HCT116 (cell line): ENCODE data around the gene CST2. TPM values are rescaled to one million over a fixed set of nuclear protein-coding genes. Genes with fewer than 3 reads are reported as not detected.

Source experiments
- ATAC-seq: fragments of 200-7000 bp; cut with Tn5 transposase; 2 replicates; pipeline ENCODE4 v1.9.1; 2020; ENCODE audit warnings: mild to moderate bottlenecking, moderate library complexity
- BruUV-seq: library from RNA; stranded (reverse); fragments of 400-500 nt; replicated peaks from 2 replicates; lab custom pipeline; 2021; lab: Mats Ljungman, UMichigan
- CTCF ChIA-PET: fragments of 300-600 bp; sonication (Branson Sonifier 250); formaldehyde crosslinking; loops from one replicate; lab custom pipeline; 2021; ENCODE audit warnings: antibody characterized with exemption; lab: Charles Lee
- POLR2A ChIA-PET: fragments of 300-600, 350-600 bp; sonication (Branson Sonifier 250); formaldehyde crosslinking; loops from one replicate; lab custom pipeline; 2021; ENCODE audit warnings: antibody characterized with exemption; lab: Charles Lee
- RAD21 ChIA-PET, 2 experiments: fragments of 300-600 bp; sonication (Branson Sonifier 250); formaldehyde crosslinking; loops; one replicate each; lab custom pipeline; 2023; ENCODE audit warnings: low total read pairs in 2 of 2; ENCODE audit not compliant: uncharacterized antibody in 2 of 2, unreplicated experiment in 2 of 2, low non-redundant PET in 1 of 2; lab: Charles Lee
- DNase-seq: peaks from one replicate; pipeline ENCODE4 v3.0.0-alpha.2; 2010; ENCODE audit warnings: low read depth, low spot score
- H2AFZ ChIP-seq: fragments of 200-600 bp; shearing (Covaris generic), sonication (generic); 2 replicates; pipeline ENCODE4 v1.6.1; 2017; ENCODE audit warnings: low read depth, mixed run types, mixed read lengths, antibody characterized with exemption, low read length; ENCODE audit not compliant: poor library complexity, severe bottlenecking
- H3K27ac ChIP-seq: 2 replicates; pipeline ENCODE4 v1.5.1; 2012; ENCODE audit warnings: low read depth, low read length
- H3K27me3 ChIP-seq: fragments of 200-600 bp; sonication (generic); 2 replicates; pipeline ENCODE4 v1.6.1; 2016; ENCODE audit warnings: mixed run types, low read length, mixed read lengths; ENCODE audit not compliant: insufficient read depth
- H3K36me3 ChIP-seq, 2 experiments: fragments of 200-500 bp in 1 of 2; fragments of 200-600 bp in 1 of 2; sonication (Bioruptor generic) in 1 of 2; sonication (generic) in 1 of 2; 2 replicates each; pipeline versions ENCODE4 v1.5.1 to v1.6.1; 2014 to 2016; ENCODE audit warnings: low read length in 2 of 2, inconsistent platforms in 1 of 2, mixed read lengths in 1 of 2, mixed run types in 1 of 2; ENCODE audit not compliant: insufficient read depth in 2 of 2, control insufficient read depth in 1 of 2
- H3K4me1 ChIP-seq, 2 experiments: fragments of 200-600 bp in 1 of 2; sonication (generic) in 1 of 2; 2 replicates each; pipeline versions ENCODE4 v1.5.1 to v1.6.1; 2012 to 2017; ENCODE audit warnings: low read length in 2 of 2, inconsistent platforms in 1 of 2, mild to moderate bottlenecking in 1 of 2, mixed read lengths in 1 of 2, mixed run types in 1 of 2, moderate library complexity in 1 of 2; ENCODE audit not compliant: insufficient read depth in 2 of 2, control insufficient read depth in 1 of 2
- H3K4me2 ChIP-seq: fragments of 200-600 bp; sonication (generic); 2 replicates; pipeline ENCODE4 v1.6.1; 2017; ENCODE audit warnings: mixed run types, low read length, mixed read lengths
- H3K4me3 ChIP-seq, 2 experiments: fragments of 200-600 bp in 1 of 2; sonication (generic) in 1 of 2; replicated peaks in 1 of 2; 2 replicates each; pipeline ENCODE4 v1.5.1; 2011 to 2016; ENCODE audit warnings: low read length in 2 of 2, control low read depth in 1 of 2, low read depth in 1 of 2, mild to moderate bottlenecking in 1 of 2, mixed read lengths in 1 of 2, mixed run types in 1 of 2
- H3K79me2 ChIP-seq: fragments of 200-600 bp; sonication (generic); 2 replicates; pipeline ENCODE4 v1.6.1; 2017; ENCODE audit warnings: mild to moderate bottlenecking, mixed run types, low read length, moderate library complexity, mixed read lengths; ENCODE audit not compliant: insufficient read depth
- H3K9ac ChIP-seq: fragments of 200-600 bp; sonication (generic); 2 replicates; pipeline ENCODE4 v1.6.1; 2016; ENCODE audit warnings: low read length, mixed read lengths
- H3K9me2 ChIP-seq: fragments of 200-600 bp; sonication (generic), shearing (Covaris generic); 2 replicates; pipeline ENCODE4 v1.6.1; 2017; ENCODE audit warnings: mixed run types, mild to moderate bottlenecking, moderate library complexity; ENCODE audit not compliant: insufficient read depth
- H3K9me3 ChIP-seq, 2 experiments: fragments of 200-500 bp in 1 of 2; fragments of 200-600 bp in 1 of 2; sonication (Bioruptor generic) in 1 of 2; sonication (generic) in 1 of 2; 2 replicates each; pipeline ENCODE4 v1.6.1; 2014 to 2017; ENCODE audit warnings: low read length in 2 of 2, mixed read lengths in 2 of 2, inconsistent platforms in 1 of 2, low read depth in 1 of 2, mild to moderate bottlenecking in 1 of 2, mixed run types in 1 of 2, moderate library complexity in 1 of 2; ENCODE audit not compliant: control insufficient read depth in 1 of 2, insufficient read depth in 1 of 2
- H4K20me1 ChIP-seq: fragments of 200-600 bp; sonication (generic), shearing (Covaris generic); 2 replicates; pipeline ENCODE4 v1.6.1; 2017; ENCODE audit warnings: mixed run types, mild to moderate bottlenecking, moderate library complexity; ENCODE audit not compliant: insufficient read depth
- ATF3 ChIP-seq: IDR thresholded peaks from 2 replicates; pipeline ENCODE4 v1.6.1; 2012
- CBX3 ChIP-seq: IDR thresholded peaks from 2 replicates; pipeline ENCODE4 v1.6.1; 2012; ENCODE audit warnings: low read depth
- CEBPB ChIP-seq: IDR thresholded peaks from 2 replicates; pipeline ENCODE4 v1.6.1; 2012; ENCODE audit warnings: low read depth
- CTCF ChIP-seq, 3 experiments: fragments of 200-600 bp in 1 of 3; sonication (generic) in 1 of 3; IDR thresholded peaks in 2 of 3; conservative IDR thresholded peaks in 1 of 3; 2 replicates each; pipeline ENCODE4 v1.5.1; 2012 to 2017; ENCODE audit warnings: low read depth in 2 of 3, low read length in 2 of 3, antibody characterized with exemption in 1 of 3, borderline replicate concordance in 1 of 3, control low read depth in 1 of 3, mild to moderate bottlenecking in 1 of 3, mixed read lengths in 1 of 3, mixed run types in 1 of 3, moderate library complexity in 1 of 3; ENCODE audit not compliant: insufficient read depth in 1 of 3
- EGR1 ChIP-seq: IDR thresholded peaks from 2 replicates; pipeline ENCODE4 v1.6.1; 2012; ENCODE audit warnings: low read depth
- ELF1 ChIP-seq: IDR thresholded peaks from 2 replicates; pipeline ENCODE4 v1.6.1; 2012; ENCODE audit warnings: low read depth, borderline replicate concordance
- EZH2 ChIP-seq: fragments of 200-600 bp; sonication (generic); IDR thresholded peaks from 2 replicates; pipeline ENCODE4 v1.6.1; 2017; ENCODE audit warnings: antibody characterized with exemption, mixed run types
- FOSL1 ChIP-seq: IDR thresholded peaks from 2 replicates; pipeline ENCODE4 v1.6.1; 2012; ENCODE audit warnings: low read depth
- JUND ChIP-seq: IDR thresholded peaks from 2 replicates; pipeline ENCODE4 v1.6.1; 2012
- MAX ChIP-seq: IDR thresholded peaks from 2 replicates; pipeline ENCODE4 v1.6.1; 2012
- POLR2A ChIP-seq: IDR thresholded peaks from 2 replicates; pipeline ENCODE4 v1.7.0; 2011; ENCODE audit warnings: borderline replicate concordance; ENCODE audit not compliant: insufficient read depth, insufficient read length; ENCODE audit errors: extremely low read depth
- REST ChIP-seq: IDR thresholded peaks from 2 replicates; pipeline ENCODE4 v1.6.1; 2012; ENCODE audit warnings: low read depth
- SP1 ChIP-seq: IDR thresholded peaks from 2 replicates; pipeline ENCODE4 v1.6.1; 2012; ENCODE audit warnings: low read depth
- TCF7L2 ChIP-seq: IDR thresholded peaks from 2 replicates; pipeline ENCODE4 v1.7.0; 2011; ENCODE audit warnings: borderline replicate concordance, inconsistent platforms; ENCODE audit not compliant: insufficient read depth, insufficient read length; ENCODE audit errors: extremely low read depth
- YY1 ChIP-seq: IDR thresholded peaks from 2 replicates; pipeline ENCODE4 v1.6.1; 2011; ENCODE audit warnings: low read length, low read depth, moderate library complexity, mild to moderate bottlenecking; ENCODE audit not compliant: insufficient replicate concordance; ENCODE audit errors: extremely low read depth
- ZBTB33 ChIP-seq: IDR thresholded peaks from 2 replicates; pipeline ENCODE4 v1.6.1; 2011; ENCODE audit warnings: mild to moderate bottlenecking, low read length, moderate library complexity; ENCODE audit not compliant: insufficient replicate concordance; ENCODE audit errors: extremely low read depth
- ZFX ChIP-seq: fragments of 450-650 bp; IDR thresholded peaks from 2 replicates; pipeline ENCODE4 v1.6.1; 2017
- ZNF274 ChIP-seq: fragments of 200-500 bp; sonication (Bioruptor generic); IDR thresholded peaks from 2 replicates; pipeline ENCODE4 v1.6.1; 2014; ENCODE audit warnings: mild to moderate bottlenecking, low read depth, low read length, inconsistent platforms
- intact Hi-C: fragments of 100-400 bp; cut with micrococcal nuclease; formaldehyde crosslinking; loops from 2 replicates; pipeline ENCODE4 v1.10.0; 2022
- total RNA-seq: library from RNA; stranded (reverse); gene quantifications from one replicate; pipeline ENCODE4 v1.2.1, GENCODE V29; 2021; ENCODE audit not compliant: unreplicated experiment

Gene CST2
- total RNA-seq, 1 experiment from 2014 or later: not detected

- ATAC-seq: no peak
- H2AFZ ChIP-seq: no peak overlapping the region
- TF ChIP-seq CBX3: no peak
- TF ChIP-seq TCF7L2: no peak
- TF ChIP-seq ELF1: no peak
- no peak for TF ChIP-seq ZNF274
- no peak for TF ChIP-seq EGR1
- TF ChIP-seq SP1: no peak
- no peak for TF ChIP-seq REST
- TF ChIP-seq EZH2: no peak
- no peak for TF ChIP-seq YY1
- no peak for TF ChIP-seq FOSL1
- no peak for TF ChIP-seq POLR2A
- TF ChIP-seq CTCF (IDR thresholded peaks at IDR 0.05 in 2 of 3, conservative IDR thresholded peaks at IDR 0.05 in 1 of 3; ENCODE audit: borderline replicate concordance in 1 of 3, insufficient read depth in 1 of 3, low read depth in 2 of 3, low read length in 2 of 3): no peak
- TF ChIP-seq MAX: no peak
- no peak for TF ChIP-seq ZBTB33
- no peak for TF ChIP-seq ZFX
- TF ChIP-seq ATF3: no peak
- no peak for TF ChIP-seq JUND
- no peak for TF ChIP-seq CEBPB
- H3K79me2 ChIP-seq: no peaks in the 10 kb centered on the region
- H3K27ac ChIP-seq: no peak overlapping the region
- no peaks in the 10 kb centered on the region for H3K9me3 ChIP-seq
- H3K4me1 ChIP-seq: no peaks in the 10 kb centered on the region
- H3K4me3 ChIP-seq: no peak overlapping the region
- no peaks in the 10 kb centered on the region for H3K36me3 ChIP-seq
- DNase-seq: no peak
- intact Hi-C loops: no loop called here
- H4K20me1 ChIP-seq: no peaks in the 10 kb centered on the region
- RAD21 ChIA-PET: no interaction called here
- no peak overlapping the region for H3K4me2 ChIP-seq
- CTCF ChIA-PET: no interaction called here
- POLR2A ChIA-PET: no interaction called here
- H3K27me3 ChIP-seq: peaks cover 6% of the 10 kb centered on the region; the same call in 1 of the 2 replicates
- no TSS peak for BruUV-seq
- H3K9me2 ChIP-seq: no peaks in the 10 kb centered on the region
- no peak overlapping the region for H3K9ac ChIP-seq
Measured at GRCh38 chr20:23774081-23774480, 52.4 kb downstream of the CST2 start.
